NCI-H146 treated with DMSO at 0.1 percent for 48 hours (cell line): ENCODE results near the gene WDR1.

Experiments used
- DNase-seq: peaks from one replicate; lab custom pipeline; 2025; ENCODE audit not compliant: unreplicated experiment; lab: John Stamatoyannopoulos, UW

Gene WDR1

GRCh38 chr4:10115271-10115796 is 1.3 kb downstream of the WDR1 start:
- DNase-seq, result no peak

GRCh38 chr4:10114607-10115006 is 2.0 kb downstream of the WDR1 start:
- DNase-seq, result no peak

GRCh38 chr4:10114147-10114546 is 2.5 kb downstream of the WDR1 start:
- no peak for DNase-seq

GRCh38 chr4:10113362-10114047 is 3.1 kb downstream of the WDR1 start:
- no peak for DNase-seq

- no peak for DNase-seq
Observed at GRCh38 chr4:10112658-10113284, 3.8 kb downstream of the WDR1 start.

GRCh38 chr4:10111067-10111801 is 5.4 kb downstream of the WDR1 start:
- no peak for DNase-seq

- no peak for DNase-seq
Observed at GRCh38 chr4:10109995-10110670, 6.5 kb downstream of the WDR1 start.

GRCh38 chr4:10108818-10109783 is 7.5 kb downstream of the WDR1 start:
- DNase-seq, result no peak

GRCh38 chr4:10108391-10108790 is 8.2 kb downstream of the WDR1 start:
- no peak for DNase-seq

- no peak for DNase-seq
Observed at GRCh38 chr4:10107111-10108091, 9.2 kb downstream of the WDR1 start.

GRCh38 chr4:10106421-10107039 is 10.1 kb downstream of the WDR1 start:
- DNase-seq, result no peak

- no peak for DNase-seq
Observed at GRCh38 chr4:10105920-10106319, 10.7 kb downstream of the WDR1 start.

GRCh38 chr4:10105421-10105820 is 11.2 kb downstream of the WDR1 start:
- no peak for DNase-seq

- no peak for DNase-seq
Observed at GRCh38 chr4:10104991-10105276, 11.7 kb downstream of the WDR1 start.

GRCh38 chr4:10104211-10104990 is 12.2 kb downstream of the WDR1 start:
- no peak for DNase-seq

GRCh38 chr4:10102474-10103332 is 13.9 kb downstream of the WDR1 start:
- peak; percentile 58 for DNase-seq
